GM06990 (cell line): Measurements from ENCODE around the gene VRK2.

Source experiments
- DNase-seq: peaks from one replicate; pipeline ENCODE4 v3.0.0-alpha.2; 2011; ENCODE audit not compliant: insufficient read length; ENCODE audit errors: extremely low read depth
- H3K27me3 ChIP-seq: replicated peaks from 2 replicates; pipeline ENCODE4 v1.6.0; 2011; ENCODE audit warnings: low read length; ENCODE audit not compliant: control insufficient read depth, insufficient read depth
- H3K36me3 ChIP-seq: 2 replicates; pipeline ENCODE4 v1.5.1; 2011; ENCODE audit warnings: low read length; ENCODE audit not compliant: control insufficient read depth, insufficient read depth
- H3K4me3 ChIP-seq: replicated peaks from 2 replicates; pipeline ENCODE4 v1.5.1; 2011; ENCODE audit warnings: low read depth, mild to moderate bottlenecking, control low read depth, low read length
- TF ChIP-seq, protein P1 (sequence below): IDR thresholded peaks from 2 replicates; pipeline ENCODE4 v1.5.1; 2011; ENCODE audit warnings: low read length, control low read depth, mild to moderate bottlenecking, inconsistent platforms; ENCODE audit not compliant: insufficient read depth, poor library complexity, severe bottlenecking

VRK2 gene

DNA sequence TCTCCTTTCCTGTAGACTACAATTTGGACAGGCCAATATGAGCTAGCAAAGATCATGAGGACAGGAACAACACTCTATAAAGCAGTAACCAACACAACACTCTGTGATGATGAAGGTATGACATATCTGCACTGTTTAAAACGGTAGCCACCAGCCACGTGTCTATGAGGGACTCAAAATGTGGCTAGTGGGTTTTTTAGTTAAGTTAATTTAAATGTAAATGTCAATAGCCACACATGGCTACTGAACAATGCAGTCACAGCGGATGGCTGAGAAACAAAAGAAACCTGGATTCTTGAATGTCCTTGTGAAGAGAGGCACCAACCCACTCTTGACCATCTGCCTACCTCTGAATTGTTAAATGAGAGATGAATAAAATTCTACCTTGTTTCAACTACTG is 160.6 kb downstream of the VRK2 start:
- H3K36me3 ChIP-seq, result peaks cover 6% of the 10 kb centered on the region
- no peaks in the 10 kb centered on the region for H3K27me3 ChIP-seq
- no peak for DNase-seq
- TF ChIP-seq, protein P1, sequence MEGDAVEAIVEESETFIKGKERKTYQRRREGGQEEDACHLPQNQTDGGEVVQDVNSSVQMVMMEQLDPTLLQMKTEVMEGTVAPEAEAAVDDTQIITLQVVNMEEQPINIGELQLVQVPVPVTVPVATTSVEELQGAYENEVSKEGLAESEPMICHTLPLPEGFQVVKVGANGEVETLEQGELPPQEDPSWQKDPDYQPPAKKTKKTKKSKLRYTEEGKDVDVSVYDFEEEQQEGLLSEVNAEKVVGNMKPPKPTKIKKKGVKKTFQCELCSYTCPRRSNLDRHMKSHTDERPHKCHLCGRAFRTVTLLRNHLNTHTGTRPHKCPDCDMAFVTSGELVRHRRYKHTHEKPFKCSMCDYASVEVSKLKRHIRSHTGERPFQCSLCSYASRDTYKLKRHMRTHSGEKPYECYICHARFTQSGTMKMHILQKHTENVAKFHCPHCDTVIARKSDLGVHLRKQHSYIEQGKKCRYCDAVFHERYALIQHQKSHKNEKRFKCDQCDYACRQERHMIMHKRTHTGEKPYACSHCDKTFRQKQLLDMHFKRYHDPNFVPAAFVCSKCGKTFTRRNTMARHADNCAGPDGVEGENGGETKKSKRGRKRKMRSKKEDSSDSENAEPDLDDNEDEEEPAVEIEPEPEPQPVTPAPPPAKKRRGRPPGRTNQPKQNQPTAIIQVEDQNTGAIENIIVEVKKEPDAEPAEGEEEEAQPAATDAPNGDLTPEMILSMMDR, result no peak
- H3K4me3 ChIP-seq, result no peak overlapping the region
